Astrocyte (in vitro differentiated cells and primary cell): ENCODE measurements around the gene KCNG2. TPM values are rescaled to one million over a fixed set of nuclear protein-coding genes. Genes with fewer than 3 reads are reported as not detected.

Experiments used
- DNase-seq: peaks from one replicate; pipeline ENCODE4 v3.0.0-alpha.2; 2010; ENCODE audit warnings: low read depth
- FAIRE-seq: peaks from 2 replicates; lab custom pipeline; 2011; peaks lifted over from hg19 to GRCh38; lab: Jason Lieb, UNC
- H2AFZ ChIP-seq: 2 replicates; pipeline ENCODE4 v1.6.0; 2012; ENCODE audit warnings: low read depth, low read length, inconsistent platforms
- H3K27ac ChIP-seq: 2 replicates; pipeline ENCODE4 v1.5.1; 2011; ENCODE audit warnings: low read depth, low read length, inconsistent platforms
- H3K27me3 ChIP-seq: 2 replicates; pipeline ENCODE4 v1.6.0; 2011; ENCODE audit warnings: low read length, inconsistent platforms; ENCODE audit not compliant: insufficient read depth
- H3K36me3 ChIP-seq: 2 replicates; pipeline ENCODE4 v1.5.1; 2011; ENCODE audit warnings: low read length, inconsistent platforms; ENCODE audit not compliant: insufficient read depth
- H3K4me1 ChIP-seq: 2 replicates; pipeline ENCODE4 v1.5.1; 2011; ENCODE audit warnings: low read length, inconsistent platforms; ENCODE audit not compliant: insufficient read depth
- H3K4me2 ChIP-seq: 2 replicates; pipeline ENCODE4 v1.6.0; 2012; ENCODE audit warnings: low read length, inconsistent platforms
- H3K4me3 ChIP-seq: 2 replicates; pipeline ENCODE4 v1.5.1; 2011; ENCODE audit warnings: low read depth, mild to moderate bottlenecking, low read length, inconsistent platforms; ENCODE audit not compliant: insufficient read depth
- H3K79me2 ChIP-seq: 2 replicates; pipeline ENCODE4 v1.6.0; 2012; ENCODE audit warnings: mild to moderate bottlenecking, low read length, inconsistent platforms; ENCODE audit not compliant: insufficient read depth
- H3K9ac ChIP-seq: 2 replicates; pipeline ENCODE4 v1.6.0; 2012; ENCODE audit warnings: mild to moderate bottlenecking, low read length, inconsistent platforms
- H3K9me3 ChIP-seq: 2 replicates; pipeline ENCODE4 v1.5.1; 2012; ENCODE audit warnings: low read depth, mild to moderate bottlenecking, low read length, inconsistent platforms; ENCODE audit not compliant: insufficient read depth
- H4K20me1 ChIP-seq: 2 replicates; pipeline ENCODE4 v1.6.0; 2012; ENCODE audit warnings: low read length, inconsistent platforms; ENCODE audit not compliant: insufficient read depth
- H3K27ac Mint-ChIP-seq: one replicate; pipeline ENCODE4 v1.8.0; 2021; ENCODE audit warnings: mild to moderate bottlenecking, mixed read lengths; ENCODE audit not compliant: unreplicated experiment
- H3K27me3 Mint-ChIP-seq: one replicate; pipeline ENCODE4 v1.8.0; 2021; ENCODE audit warnings: low read depth, mixed read lengths; ENCODE audit not compliant: unreplicated experiment
- H3K36me3 Mint-ChIP-seq: one replicate; pipeline ENCODE4 v1.8.0; 2021; ENCODE audit warnings: low read depth, mixed read lengths; ENCODE audit not compliant: unreplicated experiment
- H3K4me1 Mint-ChIP-seq: one replicate; pipeline ENCODE4 v1.8.0; 2021; ENCODE audit warnings: low read depth, mixed read lengths; ENCODE audit not compliant: unreplicated experiment
- H3K4me3 Mint-ChIP-seq: one replicate; pipeline ENCODE4 v1.8.0; 2021; ENCODE audit warnings: mild to moderate bottlenecking, moderate library complexity, mixed read lengths; ENCODE audit not compliant: unreplicated experiment
- H3K9me3 Mint-ChIP-seq: one replicate; pipeline ENCODE4 v1.8.0; 2021; ENCODE audit warnings: mild to moderate bottlenecking, mixed read lengths; ENCODE audit not compliant: unreplicated experiment
- EZH2 ChIP-seq: IDR thresholded peaks from 2 replicates; pipeline ENCODE4 v1.6.1; 2012; ENCODE audit warnings: mild to moderate bottlenecking, low read length, inconsistent platforms; ENCODE audit not compliant: insufficient read depth
- total RNA-seq: library from RNA; stranded (reverse); gene quantifications from 2 replicates; pipeline ENCODE4 v1.2.1, GENCODE V29; 2021
- TF ChIP-seq, protein P1 (sequence below): IDR thresholded peaks from 2 replicates; pipeline ENCODE4 v1.5.1; 2011; ENCODE audit warnings: low read depth, mild to moderate bottlenecking, inconsistent platforms, low read length, moderate library complexity; ENCODE audit not compliant: insufficient read depth

KCNG2 gene
- total RNA-seq, 1 donor from 2014 or later, result 0.16 TPM

DNA sequence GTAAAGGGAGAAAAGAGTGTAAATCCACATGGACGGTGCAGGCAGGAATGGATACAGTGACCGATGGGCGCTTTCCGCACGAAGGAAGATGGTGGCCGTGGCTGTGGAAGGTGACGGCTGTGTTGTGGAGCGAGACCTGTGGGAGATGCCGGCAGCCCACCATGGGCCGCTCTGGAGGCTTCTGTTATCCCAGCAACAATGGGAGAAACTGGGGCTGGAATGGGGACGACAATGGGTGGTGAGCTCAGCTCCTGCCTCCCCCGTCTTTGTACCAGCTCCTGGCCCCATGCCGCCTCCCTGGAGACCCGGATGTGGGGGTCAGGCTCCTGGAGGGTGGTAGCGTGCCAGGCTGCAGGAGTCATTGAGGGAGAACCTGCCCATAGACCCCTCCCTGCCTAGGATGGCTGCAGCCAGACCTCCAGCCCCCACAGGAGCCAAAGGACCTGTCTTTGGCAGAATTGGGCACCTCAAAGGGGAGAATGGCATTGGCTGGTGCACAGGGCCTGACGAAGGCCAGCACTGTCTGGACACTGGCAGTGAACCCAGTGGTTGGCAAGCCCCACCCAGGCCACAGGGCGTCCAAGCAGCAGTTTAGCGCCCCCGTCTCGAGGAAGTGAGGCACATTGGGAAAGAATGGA, 81.1 kb downstream of the KCNG2 start:
- Histone ChIP-seq H4K20me1 (no peaks in the 10 kb centered on the region), H3K79me2 (no peaks in the 10 kb centered on the region), H3K9me3 (peaks cover 2% of the 10 kb centered on the region), H3K4me3 (no peak overlapping the region), H3K4me1 (no peaks in the 10 kb centered on the region), H3K36me3 (no peaks in the 10 kb centered on the region), H3K4me2 (no peak overlapping the region), H3K27me3 (peaks cover 5% of the 10 kb centered on the region), H3K9ac (no peak overlapping the region), H2AFZ (no peak overlapping the region), H3K27ac (no peak overlapping the region)
- TF ChIP-seq, protein P1, sequence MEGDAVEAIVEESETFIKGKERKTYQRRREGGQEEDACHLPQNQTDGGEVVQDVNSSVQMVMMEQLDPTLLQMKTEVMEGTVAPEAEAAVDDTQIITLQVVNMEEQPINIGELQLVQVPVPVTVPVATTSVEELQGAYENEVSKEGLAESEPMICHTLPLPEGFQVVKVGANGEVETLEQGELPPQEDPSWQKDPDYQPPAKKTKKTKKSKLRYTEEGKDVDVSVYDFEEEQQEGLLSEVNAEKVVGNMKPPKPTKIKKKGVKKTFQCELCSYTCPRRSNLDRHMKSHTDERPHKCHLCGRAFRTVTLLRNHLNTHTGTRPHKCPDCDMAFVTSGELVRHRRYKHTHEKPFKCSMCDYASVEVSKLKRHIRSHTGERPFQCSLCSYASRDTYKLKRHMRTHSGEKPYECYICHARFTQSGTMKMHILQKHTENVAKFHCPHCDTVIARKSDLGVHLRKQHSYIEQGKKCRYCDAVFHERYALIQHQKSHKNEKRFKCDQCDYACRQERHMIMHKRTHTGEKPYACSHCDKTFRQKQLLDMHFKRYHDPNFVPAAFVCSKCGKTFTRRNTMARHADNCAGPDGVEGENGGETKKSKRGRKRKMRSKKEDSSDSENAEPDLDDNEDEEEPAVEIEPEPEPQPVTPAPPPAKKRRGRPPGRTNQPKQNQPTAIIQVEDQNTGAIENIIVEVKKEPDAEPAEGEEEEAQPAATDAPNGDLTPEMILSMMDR, result no peak
- TF ChIP-seq EZH2, result no peak
- H3K27ac Mint-ChIP-seq, result no peak overlapping the region
- H3K9me3 Mint-ChIP-seq, result peaks cover 4% of the 10 kb centered on the region
- H3K27me3 Mint-ChIP-seq, result peaks cover 23% of the 10 kb centered on the region
- FAIRE-seq, result no peak
- H3K4me3 Mint-ChIP-seq, result no peak overlapping the region
- no peaks in the 10 kb centered on the region for H3K36me3 Mint-ChIP-seq
- DNase-seq, result no peak
- H3K4me1 Mint-ChIP-seq, result no peaks in the 10 kb centered on the region

DNA sequence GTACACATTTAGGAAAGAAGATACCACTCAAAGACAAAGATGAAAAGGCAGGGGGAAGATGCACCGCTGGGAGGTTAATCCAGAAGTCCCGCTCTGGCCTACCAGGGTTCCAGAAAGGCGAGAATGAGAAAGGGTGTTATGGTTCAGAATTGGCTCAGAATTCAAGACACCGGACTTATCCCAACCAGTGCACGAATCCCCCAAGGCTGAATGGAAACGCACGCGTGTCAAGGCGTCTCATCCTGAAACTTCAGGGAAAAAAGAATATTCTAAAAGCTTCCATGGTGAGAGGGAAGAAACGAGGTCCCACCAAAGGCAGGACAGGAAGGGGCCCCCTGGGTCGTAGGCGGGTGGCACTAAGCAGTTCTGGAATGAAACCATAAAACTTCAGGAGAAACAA, 81.8 kb downstream of the KCNG2 start:
- H3K9ac ChIP-seq, result no peak overlapping the region
- Mint-ChIP-seq H3K27me3 (peaks cover 23% of the 10 kb centered on the region), H3K9me3 (peaks cover 4% of the 10 kb centered on the region), H3K36me3 (no peaks in the 10 kb centered on the region), H3K4me3 (no peak overlapping the region), H3K27ac (no peak overlapping the region), H3K4me1 (no peaks in the 10 kb centered on the region)
- FAIRE-seq (no peak), DNase-seq (no peak)
- H3K27me3 ChIP-seq, result peaks cover 5% of the 10 kb centered on the region
- no peak overlapping the region for H3K4me2 ChIP-seq
- no peaks in the 10 kb centered on the region for H3K79me2 ChIP-seq
- no peaks in the 10 kb centered on the region for H3K36me3 ChIP-seq
- no peaks in the 10 kb centered on the region for H4K20me1 ChIP-seq
- TF ChIP-seq, protein P1, result no peak
- no peak for TF ChIP-seq EZH2
- H3K9me3 ChIP-seq, result peaks cover 2% of the 10 kb centered on the region
- no peak overlapping the region for H3K4me3 ChIP-seq
- no peak overlapping the region for H3K27ac ChIP-seq
- H2AFZ ChIP-seq, result no peak overlapping the region
- no peaks in the 10 kb centered on the region for H3K4me1 ChIP-seq

DNA sequence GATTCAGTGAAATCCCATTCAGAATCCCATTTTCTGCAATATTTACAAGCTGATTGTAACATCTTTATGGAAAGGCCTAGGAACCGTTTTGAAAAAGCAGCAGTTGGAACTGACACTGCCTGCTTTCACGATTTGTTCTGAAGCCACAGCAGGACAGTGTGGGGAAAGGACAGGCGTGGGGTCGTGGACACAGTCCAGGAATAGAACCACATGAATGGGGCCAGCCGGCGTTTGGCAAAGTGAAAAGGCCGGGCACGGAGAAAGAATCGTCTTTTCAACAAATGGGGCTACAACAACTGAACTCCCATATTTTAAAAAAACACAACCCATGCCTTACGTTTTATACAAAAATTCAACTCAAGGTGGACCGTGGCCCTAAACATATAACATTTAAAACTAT, 84.0 kb downstream of the KCNG2 start:
- H3K27ac Mint-ChIP-seq, result no peak overlapping the region
- H3K36me3 Mint-ChIP-seq, result no peaks in the 10 kb centered on the region
- H3K27me3 Mint-ChIP-seq, result peaks cover 11% of the 10 kb centered on the region
- Histone ChIP-seq H3K9ac (no peak overlapping the region), H3K27me3 (peaks cover 5% of the 10 kb centered on the region), H3K4me1 (no peaks in the 10 kb centered on the region), H3K4me3 (no peak overlapping the region), H3K36me3 (no peaks in the 10 kb centered on the region), H4K20me1 (no peaks in the 10 kb centered on the region), H3K27ac (no peak overlapping the region), H2AFZ (no peak overlapping the region), H3K9me3 (peaks cover 2% of the 10 kb centered on the region), H3K4me2 (no peak overlapping the region), H3K79me2 (no peaks in the 10 kb centered on the region)
- FAIRE-seq, result no peak
- H3K4me1 Mint-ChIP-seq, result no peaks in the 10 kb centered on the region
- H3K9me3 Mint-ChIP-seq, result peaks cover 6% of the 10 kb centered on the region
- no peak for DNase-seq
- no peak overlapping the region for H3K4me3 Mint-ChIP-seq
- TF ChIP-seq, protein P1, result no peak
- no peak for TF ChIP-seq EZH2
